HG02885 (cell line): ENCODE results near the gene JTB.

Experiments
- ATAC-seq: cut with Tn5 transposase; IDR thresholded peaks from one replicate; pipeline ENCODE4 v1.9.1; 2021; ENCODE audit warnings: mild to moderate bottlenecking; ENCODE audit not compliant: unreplicated experiment, poor library complexity

The JTB gene

GRCh38 chr1:153936011-153936802, 41.3 kb downstream of the JTB start:
- no peak for ATAC-seq

GRCh38 chr1:153934746-153935145, 42.7 kb downstream of the JTB start:
- ATAC-seq = no peak

GRCh38 chr1:153933955-153934354, 43.5 kb downstream of the JTB start:
- no peak for ATAC-seq

GRCh38 chr1:153933430-153933829, 44.0 kb downstream of the JTB start:
- no peak for ATAC-seq

- ATAC-seq = no peak
These were observed 45.0 kb downstream of the JTB start for GRCh38 chr1:153932156-153933131.

GRCh38 chr1:153929981-153930948, 47.2 kb downstream of the JTB start:
- no peak for ATAC-seq

GRCh38 chr1:153929426-153929825, 48.0 kb downstream of the JTB start:
- no peak for ATAC-seq

GRCh38 chr1:153928791-153929341, 48.6 kb downstream of the JTB start:
- ATAC-seq = no peak

GRCh38 chr1:153928245-153928644, 49.2 kb downstream of the JTB start:
- ATAC-seq = no peak

GRCh38 chr1:153926405-153926804, 51.1 kb downstream of the JTB start:
- ATAC-seq = no peak
